Endothelial cell of umbilical vein (primary cell): ENCODE data around the gene VPS37C. TPM values are rescaled to one million over a fixed set of nuclear protein-coding genes. Genes with fewer than 3 reads are reported as not detected.

Source experiments
- BruUV-seq: library from RNA; stranded (reverse); fragments of 400-500 nt; replicated peaks from 2 replicates; lab custom pipeline; 2021; lab: Mats Ljungman, UMichigan
- CTCF ChIA-PET: fragments of 300-600, 350-600 bp; sonication (Branson Sonifier 250); formaldehyde crosslinking; loops from one replicate; lab custom pipeline; 2021; ENCODE audit warnings: antibody characterized with exemption, inconsistent platforms; lab: Charles Lee
- POLR2A ChIA-PET: fragments of 300-600, 350-600 bp; sonication (Branson Sonifier 250); formaldehyde crosslinking; loops from one replicate; lab custom pipeline; 2021; ENCODE audit warnings: antibody characterized with exemption, inconsistent platforms; lab: Charles Lee
- DNase-seq: peaks from one replicate; pipeline ENCODE4 v3.0.0-alpha.2; 2011; ENCODE audit warnings: low read depth, low spot score
- FAIRE-seq: peaks from 2 replicates; lab custom pipeline; 2011; peaks lifted over from hg19 to GRCh38; lab: Jason Lieb, UNC
- H2AFZ ChIP-seq: 2 replicates; pipeline ENCODE4 v1.6.0; 2012; ENCODE audit warnings: low read depth, low read length, control low read depth, inconsistent platforms
- H3K27ac ChIP-seq: 2 replicates; pipeline ENCODE4 v1.5.1; 2011; ENCODE audit warnings: low read depth, mild to moderate bottlenecking, control low read depth, low read length, moderate library complexity; ENCODE audit not compliant: insufficient read depth
- H3K27me3 ChIP-seq, 2 experiments: 2 replicates each; pipeline versions ENCODE4 v1.6.0 to v1.6.1; 2011; ENCODE audit warnings: low read length in 2 of 2, mixed read lengths in 1 of 2; ENCODE audit not compliant: control insufficient read depth in 2 of 2, insufficient read depth in 2 of 2
- H3K36me3 ChIP-seq, 2 experiments: 2 replicates in 1 of 2; 3 replicates in 1 of 2; pipeline ENCODE4 v1.5.1; 2011; ENCODE audit warnings: low read length in 2 of 2, mild to moderate bottlenecking in 1 of 2, moderate library complexity in 1 of 2; ENCODE audit not compliant: control insufficient read depth in 2 of 2, insufficient read depth in 2 of 2; ENCODE audit errors: extremely low read depth in 1 of 2
- H3K4me1 ChIP-seq: 3 replicates; pipeline ENCODE4 v1.5.1; 2011; ENCODE audit warnings: mild to moderate bottlenecking, low read length; ENCODE audit not compliant: control insufficient read depth, insufficient read depth; ENCODE audit errors: extremely low read depth
- H3K4me2 ChIP-seq: 2 replicates; pipeline ENCODE4 v1.6.1; 2011; ENCODE audit warnings: low read length, control low read depth, mixed read lengths; ENCODE audit not compliant: insufficient read depth
- H3K4me3 ChIP-seq, 3 experiments: fragments of 200-600 bp in 1 of 3; sonication (generic), shearing (Covaris generic) in 1 of 3; replicated peaks in 1 of 3; 2 replicates each; pipeline ENCODE4 v1.5.1; 2011 to 2016; ENCODE audit warnings: control low read depth in 3 of 3, low read length in 3 of 3, mild to moderate bottlenecking in 2 of 3, inconsistent platforms in 1 of 3, low read depth in 1 of 3, moderate library complexity in 1 of 3; ENCODE audit not compliant: insufficient read depth in 1 of 3
- H3K79me2 ChIP-seq: 2 replicates; pipeline ENCODE4 v1.6.0; 2012; ENCODE audit warnings: low read length, inconsistent platforms; ENCODE audit not compliant: control insufficient read depth, insufficient read depth
- H3K9ac ChIP-seq: replicated peaks from 2 replicates; pipeline ENCODE3; 2011; ENCODE audit warnings: low read length, control low read depth; ENCODE audit not compliant: insufficient read depth; ENCODE audit errors: extremely low read depth
- H3K9me1 ChIP-seq: replicated peaks from 3 replicates; pipeline ENCODE4 v1.6.0; 2011; ENCODE audit warnings: mild to moderate bottlenecking, low read length; ENCODE audit not compliant: control insufficient read depth, insufficient read depth; ENCODE audit errors: extremely low read depth
- H3K9me3 ChIP-seq: replicated peaks from 2 replicates; pipeline ENCODE4 v1.5.1; 2012; ENCODE audit warnings: low read length, inconsistent platforms; ENCODE audit not compliant: control insufficient read depth, insufficient read depth
- H4K20me1 ChIP-seq: replicated peaks from 2 replicates; pipeline ENCODE3; 2011; ENCODE audit warnings: mild to moderate bottlenecking, low read length; ENCODE audit not compliant: control insufficient read depth, insufficient read depth; ENCODE audit errors: extremely low read depth
- CTCF ChIP-seq, 2 donors: IDR thresholded peaks; 1 replicate in 1 of 2; 2 replicates in 1 of 2; pipeline ENCODE4 v1.5.1; 2011; ENCODE audit warnings: low read length in 2 of 2, mild to moderate bottlenecking in 2 of 2, moderate library complexity in 2 of 2, control low read depth in 1 of 2, inconsistent platforms in 1 of 2, low read depth in 1 of 2; ENCODE audit not compliant: insufficient read depth in 1 of 2; ENCODE audit errors: extremely low read depth in 1 of 2
- EZH2 ChIP-seq: IDR thresholded peaks from 2 replicates; pipeline ENCODE4 v1.6.1; 2012; ENCODE audit warnings: borderline replicate concordance, low read depth, mild to moderate bottlenecking, moderate library complexity, low read length, inconsistent platforms; ENCODE audit not compliant: severe bottlenecking
- FOS ChIP-seq: IDR thresholded peaks from 2 replicates; pipeline ENCODE4 v1.6.1; 2011; ENCODE audit warnings: mild to moderate bottlenecking, low read length, moderate library complexity, borderline replicate concordance; ENCODE audit not compliant: insufficient read depth
- GATA2 ChIP-seq: IDR thresholded peaks from 2 replicates; pipeline ENCODE4 v1.7.0; 2011; ENCODE audit warnings: low read depth, mild to moderate bottlenecking, moderate library complexity, mixed read lengths, low read length; ENCODE audit not compliant: insufficient read length, insufficient read depth
- JUN ChIP-seq: IDR thresholded peaks from 2 replicates; pipeline ENCODE4 v1.6.1; 2011; ENCODE audit warnings: borderline replicate concordance, low read depth; ENCODE audit not compliant: insufficient read length, insufficient read depth
- MAX ChIP-seq: IDR thresholded peaks from 2 replicates; pipeline ENCODE4 v1.6.1; 2011; ENCODE audit not compliant: insufficient read depth, insufficient read length
- MYC ChIP-seq: IDR thresholded peaks from one replicate; pipeline ENCODE4 v1.6.1; 2011; ENCODE audit warnings: mild to moderate bottlenecking, low read depth, low read length
- POLR2A ChIP-seq: IDR thresholded peaks from 2 replicates; pipeline ENCODE4 v1.6.1; 2012; ENCODE audit warnings: low read depth, mild to moderate bottlenecking, control low read depth, low read length
- POLR2AphosphoS5 ChIP-seq: IDR thresholded peaks from 2 replicates; pipeline ENCODE4 v1.6.1; 2012; ENCODE audit warnings: low read depth, mild to moderate bottlenecking, control low read depth, low read length, moderate library complexity; ENCODE audit not compliant: insufficient read depth
- dilution Hi-C: fragments of 300-500 bp; cut with MboI; formaldehyde crosslinking; loops from one replicate; pipeline ENCODE4 v1.15.0; 2019; ENCODE audit warnings: low sequenced_read_pairs; ENCODE audit not compliant: extremely low pct_ligation_motif_present
- intact Hi-C: fragments of 100-400 bp; cut with micrococcal nuclease; formaldehyde crosslinking; loops from one replicate; pipeline ENCODE4 v1.10.0; 2022
- polyA plus RNA-seq, 4 experiments: library from polyadenylated mRNA; depleted of rRNA in 3 of 4; stranded (reverse) in 3 of 4; unstranded in 1 of 4; fragments of >200 nt; gene quantifications; 2 replicates each; pipeline versions ENCODE4 v1.2.1 to v1.2.3, GENCODE V29; 2011 to 2012; ENCODE audit warnings: missing spikeins in 1 of 4
- total RNA-seq: library from RNA; stranded (reverse); gene quantifications from 2 replicates; pipeline ENCODE4 v1.2.3, GENCODE V29; 2021

The VPS37C gene
- total and polyA plus RNA-seq, 2 donors (not counting 3 experiments of a cell fraction or from before 2014, with no cell fraction given), result 17.7 to 23.4 TPM

GRCh38 chr11:61115498-61116224, 45.6 kb downstream of the VPS37C start:
- Histone ChIP-seq H2AFZ (no peak overlapping the region), H3K27me3 (no peaks in the 10 kb centered on the region), H3K4me2 (no peak overlapping the region), H3K79me2 (no peaks in the 10 kb centered on the region), H3K36me3 (no peaks in the 10 kb centered on the region), H3K9ac (no peak overlapping the region), H3K9me1 (no peaks in the 10 kb centered on the region), H3K4me1 (no peaks in the 10 kb centered on the region), H4K20me1 (no peaks in the 10 kb centered on the region), H3K4me3 (no peak overlapping the region), H3K9me3 (no peaks in the 10 kb centered on the region), H3K27ac (no peak overlapping the region)
- TF ChIP-seq CTCF (IDR thresholded peaks at IDR 0.05; ENCODE audit: extremely low read depth in 1 of 2, insufficient read depth in 1 of 2, low read depth in 1 of 2, low read length in 2 of 2), result no peak
- dilution Hi-C loops, result no loop called here
- intact Hi-C loops, result no loop called here
- DNase-seq (no peak), FAIRE-seq (no peak)
- ChIA-PET CTCF (interaction anchor here (0.6 to 0.7 kb wide), 2 partner anchors 145 to 204 kb away, joined by 3 read pairs; no protein-coding TSS in a partner anchor), POLR2A (no interaction called here)
- BruUV-seq, result no TSS peak

- ChIA-PET POLR2A (no interaction called here), CTCF (no interaction called here)
- TF ChIP-seq JUN (no peak), POLR2AphosphoS5 (no peak), POLR2A (no peak), MYC (no peak), MAX (no peak), GATA2 (no peak), FOS (no peak), CTCF (IDR thresholded peaks at IDR 0.05; ENCODE audit: extremely low read depth in 1 of 2, insufficient read depth in 1 of 2, low read depth in 1 of 2, low read length in 2 of 2) (no peak), EZH2 (no peak)
- Histone ChIP-seq H3K9ac (no peak overlapping the region), H3K4me2 (no peak overlapping the region), H3K4me1 (no peaks in the 10 kb centered on the region), H3K36me3 (no peaks in the 10 kb centered on the region), H3K4me3 (no peak overlapping the region), H2AFZ (no peak overlapping the region), H4K20me1 (no peaks in the 10 kb centered on the region), H3K79me2 (no peaks in the 10 kb centered on the region), H3K27ac (no peak overlapping the region), H3K9me1 (no peaks in the 10 kb centered on the region), H3K27me3 (no peaks in the 10 kb centered on the region), H3K9me3 (no peaks in the 10 kb centered on the region)
- FAIRE-seq (no peak), DNase-seq (no peak)
- BruUV-seq, result no TSS peak
- intact Hi-C loops (no loop called here), dilution Hi-C loops (no loop called here)
Observed at GRCh38 chr11:61114913-61115312, 46.3 kb downstream of the VPS37C start.
